HepG2 (cell line): ENCODE results near the gene PTPRN. TPM values are rescaled to one million over a fixed set of nuclear protein-coding genes. Genes with fewer than 3 reads are reported as not detected.

Experiments
- ATF5 ChIP-seq: sonication (generic); formaldehyde crosslinking; IDR thresholded peaks from 2 replicates; pipeline ENCODE4 v1.4.0; 2020; ENCODE audit warnings: mild to moderate bottlenecking, low read depth, missing genetic modification reagents
- ATF6 ChIP-seq: sonication (generic); formaldehyde crosslinking; conservative IDR thresholded peaks from 2 replicates; pipeline ENCODE4 v1.4.0; 2020; ENCODE audit warnings: missing genetic modification reagents
- ATF7 ChIP-seq, 2 experiments: fragments of 450-650 bp in 1 of 2; sonication (generic) in 1 of 2; formaldehyde crosslinking in 1 of 2; IDR thresholded peaks; 2 replicates each; pipeline versions ENCODE4 v1.4.0 to v1.6.1; 2016 to 2020; ENCODE audit warnings: antibody characterized with exemption in 1 of 2, mild to moderate bottlenecking in 1 of 2, missing genetic modification reagents in 1 of 2
- ELF1 ChIP-seq: sonication (generic); formaldehyde crosslinking; IDR thresholded peaks from 2 replicates; pipeline ENCODE4 v1.4.0; 2020; ENCODE audit warnings: missing genetic modification reagents
- ETV6 ChIP-seq: sonication (generic); formaldehyde crosslinking; conservative IDR thresholded peaks from 2 replicates; pipeline ENCODE4 v1.4.0; 2020; ENCODE audit warnings: missing genetic modification reagents
- FOXK1 ChIP-seq: sonication (generic); formaldehyde crosslinking; IDR thresholded peaks from 2 replicates; pipeline ENCODE4 v1.4.0; 2020; ENCODE audit warnings: low read depth, missing genetic modification reagents, borderline replicate concordance
- HOMEZ ChIP-seq: IDR thresholded peaks from 2 replicates; pipeline ENCODE4 v1.6.1; 2016; ENCODE audit warnings: low read depth
- MXI1 ChIP-seq: IDR thresholded peaks from 3 replicates; pipeline ENCODE4 v1.6.1; 2012; ENCODE audit warnings: low read depth, low read length, inconsistent platforms, borderline replicate concordance
- NFKB2 ChIP-seq: sonication (generic); formaldehyde crosslinking; IDR thresholded peaks from 2 replicates; pipeline ENCODE4 v1.4.0; 2020; ENCODE audit warnings: missing genetic modification reagents, borderline replicate concordance
- POLR2G ChIP-seq: fragments of 200-400 bp; formaldehyde crosslinking; IDR thresholded peaks from 2 replicates; pipeline ENCODE4 v1.6.1; 2018; ENCODE audit warnings: mild to moderate bottlenecking, low read depth, low read length, moderate library complexity
- TIGD3 ChIP-seq: sonication (generic); formaldehyde crosslinking; IDR thresholded peaks from 2 replicates; pipeline ENCODE4 v1.5.1; 2020; ENCODE audit warnings: mild to moderate bottlenecking, missing genetic modification reagents, borderline replicate concordance
- TRIM24 ChIP-seq: sonication (generic); formaldehyde crosslinking; IDR thresholded peaks from 2 replicates; pipeline ENCODE4 v1.8.0; 2022; ENCODE audit warnings: mild to moderate bottlenecking, missing genetic modification reagents
- ZBTB43 ChIP-seq: sonication (generic); formaldehyde crosslinking; conservative IDR thresholded peaks from 2 replicates; pipeline ENCODE4 v1.4.0; 2020; ENCODE audit warnings: missing genetic modification reagents
- ZC3H4 ChIP-seq: sonication (generic); formaldehyde crosslinking; IDR thresholded peaks from 2 replicates; pipeline ENCODE4 v1.4.0; 2020; ENCODE audit warnings: missing genetic modification reagents, borderline replicate concordance
- ZFP1 ChIP-seq: IDR thresholded peaks from 2 replicates; pipeline ENCODE4 v1.6.1; 2016
- ZMYM3 ChIP-seq: sonication (generic); formaldehyde crosslinking; IDR thresholded peaks from 2 replicates; pipeline ENCODE4 v1.5.1; 2020; ENCODE audit warnings: mild to moderate bottlenecking, missing genetic modification reagents
- ZNF264 ChIP-seq: sonication (generic); formaldehyde crosslinking; IDR thresholded peaks from 2 replicates; pipeline ENCODE4 v1.4.0; 2020; ENCODE audit warnings: missing genetic modification reagents
- ZNF326 ChIP-seq: sonication (generic); formaldehyde crosslinking; IDR thresholded peaks from 2 replicates; pipeline ENCODE4 v1.4.0; 2020; ENCODE audit warnings: missing genetic modification reagents, borderline replicate concordance
- ZNF766 ChIP-seq: sonication (generic); formaldehyde crosslinking; IDR thresholded peaks from 2 replicates; pipeline ENCODE4 v1.5.0; 2020; ENCODE audit warnings: missing genetic modification reagents, borderline replicate concordance
- ZNF891 ChIP-seq: sonication (generic); formaldehyde crosslinking; IDR thresholded peaks from 2 replicates; pipeline ENCODE4 v1.5.0; 2020; ENCODE audit warnings: mild to moderate bottlenecking, missing genetic modification reagents
- ZUFSP ChIP-seq: sonication (generic); formaldehyde crosslinking; IDR thresholded peaks from 2 replicates; pipeline ENCODE4 v1.9.0; 2021; ENCODE audit warnings: missing genetic modification reagents, mild to moderate bottlenecking, borderline replicate concordance
- polyA plus RNA-seq, 8 experiments: library from polyadenylated mRNA; depleted of rRNA in 3 of 8; stranded (reverse) in 7 of 8; unstranded in 1 of 8; fragments of >200 nt; fragmentation: Illumina TruSeq in 4 of 8; extraction: Trizol in 4 of 8; gene quantifications; 2 replicates each; pipeline versions ENCODE4 v1.2.1 to v1.2.3, GENCODE V29; 2011 to 2016; ENCODE audit warnings: low read depth in 4 of 8, missing spikeins in 1 of 8, mixed read lengths in 1 of 8; ENCODE audit not compliant: insufficient read depth in 1 of 8
- total RNA-seq, 5 experiments: library from RNA; depleted of rRNA; stranded (reverse); fragments of >200 nt; fragmentation: Illumina TruSeq; extraction: Trizol; gene quantifications; 2 replicates each; pipeline ENCODE4 v1.2.3, GENCODE V29; 2016; ENCODE audit warnings: low read depth in 1 of 5

The PTPRN gene
- total and polyA plus RNA-seq, 2 of the 13 experiments (the other 11 are each of a cell fraction or from before 2014, with no cell fraction given) = 0.26 TPM; not detected in 1

- TF ChIP-seq TIGD3 (CRISPR knock-in tag) (no peak), ATF5 (peak; percentile 24; the same call in 1 of the 2 replicates), HOMEZ (no peak), POLR2G (no peak), ZNF326 (CRISPR knock-in tag) (no peak), ZFP1 (CRISPR knock-in tag) (no peak), ZNF264 (no peak), ZNF891 (no peak), TRIM24 (no peak), MXI1 (no peak), ELF1 (CRISPR knock-in tag) (no peak), ATF6 (no peak), ATF7 (IDR thresholded peaks at IDR 0.05) (no peak), ATF7 (CRISPR knock-in tag; IDR thresholded peaks at IDR 0.05) (0 out of 2 replicates have a peak, but pooled peaks have one; percentile 26), FOXK1 (CRISPR knock-in tag) (no peak), ZBTB43 (no peak), ZMYM3 (no peak; the same call in 1 of the 2 replicates), ZC3H4 (CRISPR knock-in tag) (no peak), ZUFSP (CRISPR knock-in tag) (no peak), ETV6 (CRISPR knock-in tag) (no peak), NFKB2 (CRISPR knock-in tag) (0 out of 2 replicates have a peak, but pooled peaks have one; percentile 35), ZNF766 (CRISPR knock-in tag) (no peak)
Measured at GRCh38 chr2:219298759-219299371, 10.3 kb downstream of the PTPRN start (continued).
